Left ventricle myocardium superior (tissue), 1 donor: Measurements from ENCODE around the gene SPRY1. TPM values are rescaled to one million over a fixed set of nuclear protein-coding genes. Genes with fewer than 3 reads are reported as not detected.

Source experiments
- ATAC-seq: fragments of 200-7000 bp; cut with Tn5 transposase; one replicate; pipeline ENCODE4 v1.9.1; 2020; ENCODE audit warnings: mild to moderate bottlenecking, moderate library complexity
- DNase-seq: peaks from one replicate; pipeline ENCODE4 v3.0.0-alpha.2; 2020
- intact Hi-C: fragments of 100-400 bp; cut with micrococcal nuclease; formaldehyde crosslinking; loops from one replicate; pipeline ENCODE4 v1.11.0; 2022
- total RNA-seq: library from RNA; stranded (reverse); fragmentation: NEBNext Ultra II Directional; extraction: Animal tissue kit (Norgen Biotek cat#: 25700); gene quantifications from one replicate; pipeline ENCODE4 v1.2.1, GENCODE V29; 2021
- donor health status: DM: no; HTN: yes; CAD: no; lungs with severe emphysema.

The SPRY1 gene
- total RNA-seq, 1 donor from 2014 or later: 45.8 TPM

DNA sequence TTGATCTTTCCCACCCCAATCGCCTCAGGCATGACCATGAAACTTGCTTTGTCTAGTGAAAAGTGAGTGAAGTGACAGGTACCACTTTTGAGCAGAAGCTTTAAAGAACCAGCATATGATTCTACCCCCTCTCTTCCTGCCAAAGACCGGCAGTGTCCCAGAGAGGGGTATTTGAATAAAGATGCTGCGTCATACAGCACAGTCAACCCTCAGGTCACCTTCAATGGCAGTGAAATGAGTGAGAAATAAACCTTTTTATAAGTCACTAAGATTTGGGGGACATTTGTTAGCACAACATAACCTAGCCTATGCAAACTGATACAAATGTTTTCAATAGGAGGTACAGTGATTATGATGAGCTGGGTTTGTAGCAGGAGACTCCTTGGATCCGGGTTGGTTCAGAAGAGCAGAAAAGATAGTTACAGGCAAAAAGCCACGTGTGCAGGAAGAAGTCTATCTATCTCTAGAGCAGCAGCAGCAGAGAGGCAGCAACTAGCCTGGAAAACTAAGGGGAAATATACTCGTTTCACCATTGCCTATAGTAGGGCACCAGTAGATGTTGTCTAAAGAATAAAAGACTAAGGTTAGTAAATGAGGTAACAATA, 30.3 kb upstream of the SPRY1 start:
- intact Hi-C loops: no loop called here
- DNase-seq: no peak
- no peak for ATAC-seq

DNA sequence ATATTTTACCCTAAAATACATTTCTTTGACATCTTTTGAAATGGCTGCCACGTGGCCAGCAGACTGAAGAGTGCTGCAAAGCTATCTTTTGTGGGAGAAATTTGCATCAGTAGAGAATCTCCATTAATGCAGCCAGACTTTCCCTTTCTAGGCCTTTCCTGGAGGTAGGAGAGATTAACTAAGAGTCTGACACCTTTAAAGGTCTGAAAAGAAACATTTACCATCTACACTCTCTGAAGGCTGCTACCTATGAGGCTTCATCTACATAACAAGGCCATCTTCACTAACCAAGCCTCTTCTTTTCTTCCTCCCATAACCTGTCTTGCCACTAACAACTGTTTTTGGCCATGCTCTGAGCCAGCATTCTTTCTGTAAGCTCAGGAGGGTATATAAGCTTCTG, 17.8 kb upstream of the SPRY1 start:
- DNase-seq: no peak
- no peak for ATAC-seq
- intact Hi-C loops: no loop called here

DNA sequence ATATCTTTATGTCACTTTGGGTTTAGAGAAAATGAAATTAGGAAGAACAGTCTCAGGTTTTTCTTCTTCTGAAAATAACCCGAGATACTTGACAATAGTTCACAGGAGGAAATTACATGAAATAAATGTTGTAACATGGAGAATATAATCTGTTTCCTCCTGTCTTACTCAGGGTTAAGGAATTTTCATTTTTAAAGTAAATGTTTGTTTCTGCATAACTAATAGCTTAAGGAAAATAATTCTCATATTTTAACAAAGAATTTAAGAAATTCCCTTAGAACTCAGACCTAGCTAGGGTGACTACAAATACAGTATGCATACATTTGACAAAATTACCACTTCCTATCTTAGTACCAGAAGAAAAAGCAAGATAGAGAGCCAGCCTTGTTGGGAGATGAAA, 17.2 kb upstream of the SPRY1 start:
- ATAC-seq (no peak), DNase-seq (no peak)
- intact Hi-C loops: no loop called here

DNA sequence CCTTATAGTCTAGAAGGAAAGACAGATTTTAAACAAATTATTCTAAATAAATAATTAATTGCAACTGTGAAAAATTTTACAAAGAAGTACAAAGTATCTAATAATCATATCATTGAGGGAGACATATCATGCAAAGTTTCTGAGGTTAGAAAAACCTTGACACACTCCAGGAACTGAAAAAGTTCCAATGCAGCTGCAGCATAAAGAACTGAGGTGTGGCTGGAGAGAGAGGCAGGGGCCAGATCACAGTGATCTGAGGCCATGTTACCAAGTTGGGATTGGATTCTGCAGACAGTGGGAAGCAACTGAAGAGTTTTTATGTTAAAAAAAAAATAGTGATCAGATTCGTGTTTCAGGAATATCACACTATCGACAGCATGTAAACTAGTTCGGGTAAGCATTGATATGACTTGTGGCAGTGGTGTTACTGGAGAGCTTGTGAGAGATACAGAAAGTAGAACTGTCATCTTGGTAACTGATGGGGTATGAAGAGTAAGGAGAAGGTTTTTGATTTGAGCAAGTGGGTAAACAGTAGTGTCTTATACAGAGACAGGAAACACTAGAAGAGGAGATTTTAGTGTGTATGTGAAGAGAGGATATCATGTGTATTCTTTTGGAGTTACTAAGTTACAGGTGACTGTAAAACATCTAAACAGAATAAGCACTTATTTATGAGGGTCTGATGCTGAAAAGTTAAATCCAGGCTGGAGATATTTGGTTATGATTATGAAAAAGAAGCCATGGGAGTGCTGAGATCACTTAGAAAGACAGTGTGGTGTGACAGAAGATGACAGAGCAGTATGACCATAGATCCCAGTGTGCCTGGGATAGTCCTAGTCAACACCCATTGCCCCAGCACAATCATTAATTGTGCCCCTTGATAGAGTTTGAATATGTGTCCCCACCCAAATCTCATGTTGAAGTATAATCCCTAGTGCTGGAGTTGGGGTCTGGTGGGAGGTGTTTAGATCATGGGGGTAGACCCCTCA, 15.6 kb upstream of the SPRY1 start:
- no peak for ATAC-seq
- intact Hi-C loops: no loop called here
- no peak for DNase-seq

GRCh38 chr4:123381996-123382395, 14.6 kb upstream of the SPRY1 start:
- ATAC-seq: no peak
- no peak for DNase-seq
- intact Hi-C loops: no loop called here

- no peak for ATAC-seq
- intact Hi-C loops: no loop called here
- DNase-seq: no peak
Observed at GRCh38 chr4:123383566-123383965, 13.0 kb upstream of the SPRY1 start.

DNA sequence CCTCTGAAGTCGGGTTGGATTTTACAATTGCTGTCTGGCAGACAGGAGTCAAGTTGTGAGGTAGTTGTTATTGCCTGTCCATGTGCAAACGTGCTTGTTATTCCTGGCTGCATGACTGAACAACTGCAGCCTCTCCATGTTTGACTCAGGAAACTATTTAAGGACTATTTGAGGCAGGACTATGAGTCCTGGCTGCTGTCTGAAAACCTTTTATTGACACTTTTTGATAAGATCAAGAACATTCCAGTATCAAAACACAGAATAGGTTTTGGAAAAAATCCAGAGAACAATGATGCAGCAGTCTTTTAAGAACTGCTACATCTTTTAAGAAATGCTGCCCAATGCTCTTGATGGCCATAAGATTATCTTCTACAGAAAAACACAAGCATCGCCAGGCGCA, 10.0 kb upstream of the SPRY1 start:
- ATAC-seq: peak; percentile 76
- DNase-seq: no peak
- intact Hi-C loops: no loop called here

DNA sequence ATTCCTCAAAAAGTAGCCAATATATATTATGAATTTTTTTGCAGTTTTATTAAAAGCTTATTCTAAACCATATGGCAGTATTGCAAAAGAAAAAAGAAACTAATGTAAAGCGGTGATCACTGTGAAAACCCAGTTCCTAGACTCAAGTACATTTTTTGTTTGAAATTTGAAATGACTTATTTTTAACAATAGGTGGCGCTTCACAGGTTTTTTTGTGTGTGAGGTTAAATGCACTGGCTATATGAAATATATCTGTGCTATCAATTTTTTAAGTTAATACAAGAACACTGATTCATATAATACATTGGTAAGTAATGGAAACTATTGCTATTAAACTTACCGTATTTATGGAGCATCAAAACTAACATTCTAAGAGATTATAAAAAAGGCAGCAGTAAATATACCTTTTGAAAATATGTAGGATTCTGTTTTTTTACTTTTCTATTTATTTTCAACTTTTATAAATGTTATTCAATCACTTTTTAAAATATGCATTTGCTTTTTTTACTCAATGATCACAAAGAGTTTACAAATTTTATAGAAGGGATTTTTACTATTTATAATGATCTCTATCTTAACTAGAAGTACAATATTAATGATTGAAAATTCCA, 5.6 kb upstream of the SPRY1 start:
- DNase-seq (no peak), ATAC-seq (no peak)
- intact Hi-C loops: loop anchor here (10.0 kb wide), 1 partner anchor 146 kb away; no protein-coding TSS in a partner anchor

GRCh38 chr4:123393721-123394120, 2.9 kb upstream of the SPRY1 start:
- no peak for DNase-seq
- intact Hi-C loops: loop anchor here (10.0 kb wide), 1 partner anchor 149 kb away; no protein-coding TSS in a partner anchor
- no peak for ATAC-seq

GRCh38 chr4:123397144-123398065, 810 bp downstream of the SPRY1 start:
- intact Hi-C loops: loop anchor here (10.0 kb wide), 1 partner anchor 153 kb away; no protein-coding TSS in a partner anchor
- ATAC-seq: peak; percentile 50
- DNase-seq: peak; percentile 70

DNA sequence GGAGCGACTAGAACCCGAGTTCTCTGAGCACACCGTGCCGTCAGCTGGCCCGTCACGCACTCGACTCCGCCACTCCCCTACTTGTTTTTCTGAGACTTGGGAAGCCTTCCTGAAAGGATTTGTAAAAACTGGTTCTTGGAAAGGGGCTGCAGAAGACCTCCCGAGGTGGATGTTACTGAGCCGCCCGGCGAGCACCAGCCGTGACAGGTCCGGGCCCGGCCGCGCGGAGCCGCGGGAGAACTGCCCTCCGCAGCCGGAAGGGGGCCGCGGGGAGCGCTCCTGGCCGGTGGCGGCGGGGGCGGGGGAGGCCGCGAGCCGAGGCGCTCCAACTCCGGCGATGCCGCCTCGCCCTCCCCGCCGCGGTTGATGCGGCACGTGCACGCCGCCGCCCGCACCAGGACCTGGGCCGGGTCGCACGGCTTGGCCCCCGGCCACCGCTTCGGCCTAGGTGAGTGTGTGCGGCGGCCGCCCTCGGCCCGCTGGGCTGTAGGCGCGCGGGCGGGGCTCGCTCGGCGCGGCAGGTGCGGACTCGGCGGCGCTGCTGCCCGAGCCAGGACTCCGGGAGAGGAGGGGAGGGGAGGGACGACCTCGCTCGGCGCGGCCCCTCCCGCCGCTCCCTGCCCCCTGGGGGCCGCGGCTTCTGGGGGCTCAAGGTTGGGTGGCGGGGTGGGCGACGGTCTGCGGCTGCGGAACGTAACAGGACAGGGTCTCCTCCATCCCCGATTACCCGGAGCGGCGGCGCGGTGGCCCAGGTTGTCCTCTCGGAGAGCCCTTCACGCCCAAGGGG, 1.7 kb downstream of the SPRY1 start:
- intact Hi-C loops: loop anchor here (10.0 kb wide), 1 partner anchor 153 kb away; no protein-coding TSS in a partner anchor
- peak; percentile 73 for ATAC-seq
- peak; percentile 79 for DNase-seq

GRCh38 chr4:123398853-123399626, 2.4 kb downstream of the SPRY1 start:
- peak; percentile 63 for DNase-seq
- intact Hi-C loops: loop anchor here (10.0 kb wide), 1 partner anchor 154 kb away; no protein-coding TSS in a partner anchor
- ATAC-seq: peak; percentile 25

GRCh38 chr4:123399627-123400358, 3.2 kb downstream of the SPRY1 start:
- no peak for DNase-seq
- no peak for ATAC-seq

GRCh38 chr4:123401271-123402120, 4.9 kb downstream of the SPRY1 start:
- intact Hi-C loops: no loop called here
- DNase-seq: no peak
- no peak for ATAC-seq

More at GRCh38 chr4:123399627-123400358, 3.2 kb downstream of the SPRY1 start:
- intact Hi-C loops: loop anchor here (10.0 kb wide), 1 partner anchor 155 kb away; no protein-coding TSS in a partner anchor

GRCh38 chr4:123402121-123402465, 5.5 kb downstream of the SPRY1 start:
- intact Hi-C loops: no loop called here
- no peak for DNase-seq
- no peak for ATAC-seq
